Neural cell (in vitro differentiated cells): ENCODE results near the gene BLCAP.

Source experiments
- CTCF ChIP-seq: fragments of 450-650 bp; IDR thresholded peaks from 2 replicates; pipeline ENCODE4 v1.5.1; 2014; ENCODE audit warnings: antibody characterized with exemption, mild to moderate bottlenecking, moderate library complexity; ENCODE audit not compliant: poor library complexity, severe bottlenecking
- EP300 ChIP-seq: fragments of 450-650 bp; conservative IDR thresholded peaks from 2 replicates; pipeline ENCODE4 v1.6.1; 2014; ENCODE audit warnings: antibody characterized with exemption, mild to moderate bottlenecking, moderate library complexity; ENCODE audit not compliant: poor library complexity, severe bottlenecking
- TAF1 ChIP-seq: IDR thresholded peaks from 2 replicates; pipeline ENCODE4 v1.6.1; 2012; ENCODE audit warnings: low read depth

- no peak for TF ChIP-seq CTCF
- no peak for TF ChIP-seq EP300
- TF ChIP-seq TAF1: no peak
Measured at GRCh38 chr20:37515876-37516275, 11.8 kb downstream of the BLCAP start.
